Measurements from ENCODE around the gene GSG1L.

The GSG1L gene

GRCh38 chr16:27805828-27806351 lies 257.6 kb downstream of the GSG1L start:
- DNase-seq, result no peak

- no peak for DNase-seq
Observed at GRCh38 chr16:27803775-27804549, 259.6 kb downstream of the GSG1L start.

- no peak for DNase-seq
Observed at GRCh38 chr16:27802664-27803439, 260.7 kb downstream of the GSG1L start.

GRCh38 chr16:27801289-27801945 lies 262.1 kb downstream of the GSG1L start:
- no peak for DNase-seq

- DNase-seq, result no peak
Observed at GRCh38 chr16:27800817-27801216, 262.7 kb downstream of the GSG1L start.

- no peak for DNase-seq
Observed at GRCh38 chr16:27799896-27800295, 263.6 kb downstream of the GSG1L start.

GRCh38 chr16:27798241-27798640 lies 265.3 kb downstream of the GSG1L start:
- no peak for DNase-seq

- no peak for DNase-seq
Observed at GRCh38 chr16:27795992-27796614, 267.4 kb downstream of the GSG1L start.

GRCh38 chr16:27793249-27793622 lies 270.3 kb downstream of the GSG1L start:
- no peak for DNase-seq

GRCh38 chr16:27792486-27793248 lies 270.8 kb downstream of the GSG1L start:
- DNase-seq, result no peak

- no peak for DNase-seq
Observed at GRCh38 chr16:27791404-27791719, 272.2 kb downstream of the GSG1L start.

GRCh38 chr16:27790546-27791403 lies 272.7 kb downstream of the GSG1L start:
- no peak for DNase-seq

GRCh38 chr16:27789595-27790241 lies 273.8 kb downstream of the GSG1L start:
- no peak for DNase-seq

GRCh38 chr16:27789150-27789549 lies 274.4 kb downstream of the GSG1L start:
- DNase-seq, result no peak

- DNase-seq, result no peak
Observed at GRCh38 chr16:27787665-27788064, 275.8 kb downstream of the GSG1L start.

GRCh38 chr16:27786923-27787625 lies 276.4 kb downstream of the GSG1L start:
- DNase-seq, result no peak

- no peak for DNase-seq
Observed at GRCh38 chr16:27786221-27786922, 277.1 kb downstream of the GSG1L start.

GRCh38 chr16:27785307-27785678 lies 278.2 kb downstream of the GSG1L start:
- no peak for DNase-seq

Data from NCI-H2081 treated with DMSO at 0.1 percent for 48 hours (cell line).